Renal cortex interstitium (tissue), 15 donors: Measurements from ENCODE around the gene ZNF583. TPM values are rescaled to one million over a fixed set of nuclear protein-coding genes. Genes with fewer than 3 reads are reported as not detected.

ENCODE experiments used
- DNase-seq, 11 donors: peaks; one replicate each; pipeline ENCODE4 v3.0.0-alpha.2; 2013; ENCODE audit warnings: low read depth in 9 of 11, low spot score in 4 of 11; ENCODE audit errors: extremely low read depth in 1 of 11
- long read RNA-seq, 16 experiments: transcript quantifications; one replicate each; lab custom pipeline, GENCODE V29; 2026
- polyA plus RNA-seq, 3 donors: library from polyadenylated mRNA; unstranded; fragments of 120-200 nt; gene quantifications; one replicate each; pipeline ENCODE4 v1.2.1, GENCODE V29; 2013; ENCODE audit not compliant: insufficient read length in 3 of 3

Gene ZNF583
- 10 to 100 TPM in 1 of 3 donors, 1 to 10 TPM in 2; 9.5 to 11.2 (median 9.9) TPM for polyA plus RNA-seq
- long read RNA-seq, donor 1, full-length matches to known transcripts: 1 of 1 reads
- long read RNA-seq, donor 1, partial matches to known transcripts: 0 of 1 reads
- long read RNA-seq, donor 1, other reads (novel, unspliced or antisense): 0 of 1 reads
- long read RNA-seq, donor 2, full-length matches to known transcripts: 1 of 1 reads
- long read RNA-seq, donor 2, partial matches to known transcripts: 0 of 1 reads
- long read RNA-seq, donor 2, other reads (novel, unspliced or antisense): 0 of 1 reads
- long read RNA-seq, donor 3, full-length matches to known transcripts: 3 of 3 reads
- long read RNA-seq, donor 3, partial matches to known transcripts: 0 of 3 reads
- long read RNA-seq, donor 3, other reads (novel, unspliced or antisense): 0 of 3 reads
- long read RNA-seq, donor 4, full-length matches to known transcripts: 1 of 1 reads
- long read RNA-seq, donor 4, partial matches to known transcripts: 0 of 1 reads
- long read RNA-seq, donor 4, other reads (novel, unspliced or antisense): 0 of 1 reads
- long read RNA-seq, donor 5, full-length matches to known transcripts: 2 of 2 reads
- long read RNA-seq, donor 5, partial matches to known transcripts: 0 of 2 reads
- long read RNA-seq, donor 5, other reads (novel, unspliced or antisense): 0 of 2 reads
- long read RNA-seq, donor 6, full-length matches to known transcripts: 2 of 2 reads
- long read RNA-seq, donor 6, partial matches to known transcripts: 0 of 2 reads
- long read RNA-seq, donor 6, other reads (novel, unspliced or antisense): 0 of 2 reads
- long read RNA-seq, donor 7, full-length matches to known transcripts: 1 of 1 reads
- long read RNA-seq, donor 7, partial matches to known transcripts: 0 of 1 reads
- long read RNA-seq, donor 7, other reads (novel, unspliced or antisense): 0 of 1 reads
- long read RNA-seq, donor 8, full-length matches to known transcripts: 4 of 4 reads
- long read RNA-seq, donor 8, partial matches to known transcripts: 0 of 4 reads
- long read RNA-seq, donor 8, other reads (novel, unspliced or antisense): 0 of 4 reads
- long read RNA-seq, donor 9: 0 reads
- long read RNA-seq, donor 10, full-length matches to known transcripts: 2 of 2 reads
- long read RNA-seq, donor 10, partial matches to known transcripts: 0 of 2 reads
- long read RNA-seq, donor 10, other reads (novel, unspliced or antisense): 0 of 2 reads
- long read RNA-seq, donor 11, full-length matches to known transcripts: 1 of 1 reads
- long read RNA-seq, donor 11, partial matches to known transcripts: 0 of 1 reads
- long read RNA-seq, donor 11, other reads (novel, unspliced or antisense): 0 of 1 reads
- long read RNA-seq, donor 12, full-length matches to known transcripts: 1 of 1 reads
- long read RNA-seq, donor 12, partial matches to known transcripts: 0 of 1 reads
- long read RNA-seq, donor 12, other reads (novel, unspliced or antisense): 0 of 1 reads
- long read RNA-seq, donor 13, full-length matches to known transcripts: 4 of 4 reads
- long read RNA-seq, donor 13, partial matches to known transcripts: 0 of 4 reads
- long read RNA-seq, donor 13, other reads (novel, unspliced or antisense): 0 of 4 reads
- long read RNA-seq, donor 14, full-length matches to known transcripts: 1 of 1 reads
- long read RNA-seq, donor 14, partial matches to known transcripts: 0 of 1 reads
- long read RNA-seq, donor 14, other reads (novel, unspliced or antisense): 0 of 1 reads
- long read RNA-seq, donor 15, full-length matches to known transcripts: 1 of 1 reads
- long read RNA-seq, donor 15, partial matches to known transcripts: 0 of 1 reads
- long read RNA-seq, donor 15, other reads (novel, unspliced or antisense): 0 of 1 reads
- long read RNA-seq, donor 16, full-length matches to known transcripts: 6 of 6 reads
- long read RNA-seq, donor 16, partial matches to known transcripts: 0 of 6 reads
- long read RNA-seq, donor 16, other reads (novel, unspliced or antisense): 0 of 6 reads

DNA sequence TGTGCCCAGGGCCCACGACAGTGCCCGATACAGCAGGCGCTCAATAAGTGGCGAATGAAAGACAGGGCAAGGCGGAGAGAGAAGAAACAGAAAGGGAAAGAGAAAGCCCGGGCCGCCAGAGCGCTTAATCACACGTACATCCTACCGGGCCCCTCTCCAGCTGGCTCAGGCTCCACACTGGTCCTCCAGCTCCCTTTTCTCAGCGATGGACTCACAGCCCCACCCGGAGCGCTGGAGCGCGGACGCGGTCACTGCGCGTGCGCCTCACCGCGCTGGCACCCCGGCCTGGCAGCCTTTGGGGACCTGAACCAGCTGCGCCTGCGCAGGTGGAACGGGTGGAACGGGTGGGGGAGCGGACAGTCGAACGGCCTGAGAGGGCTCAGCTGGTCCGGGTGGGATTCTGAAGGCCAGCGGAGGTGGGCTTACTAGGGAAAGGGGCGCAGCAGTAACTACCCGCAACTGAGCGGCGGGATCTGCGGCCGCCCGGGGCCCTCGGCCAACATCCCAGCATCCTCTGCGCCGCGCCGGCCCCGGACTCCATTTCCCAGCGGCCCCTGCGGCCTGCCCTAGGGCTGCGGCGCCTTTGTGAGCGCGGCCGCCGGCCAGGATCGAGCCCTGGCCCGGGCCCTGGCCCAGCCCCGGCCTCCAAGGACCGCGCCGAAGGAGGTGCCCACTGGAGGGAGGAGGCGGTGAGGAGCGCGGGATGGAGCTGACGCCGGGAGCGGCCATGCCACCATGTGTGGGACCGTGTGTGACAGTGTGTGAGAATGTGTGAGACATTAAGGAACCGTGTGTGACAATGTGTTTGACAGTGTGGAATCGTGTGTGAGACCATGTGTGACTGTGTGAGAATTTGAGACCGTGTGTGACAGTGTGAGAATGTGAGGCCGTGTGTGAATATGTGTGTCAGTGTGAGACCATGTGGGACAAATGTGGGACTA is at the start of gene ZNF583:
Gene ZNF583 (plus strand): TSS at position 569 of the 941 bp plus-strand sequence. CDS start 2,783 bp downstream, outside the sequence.
- DNase-seq: peak; percentile 84 to 94 (median 93)

DNA sequence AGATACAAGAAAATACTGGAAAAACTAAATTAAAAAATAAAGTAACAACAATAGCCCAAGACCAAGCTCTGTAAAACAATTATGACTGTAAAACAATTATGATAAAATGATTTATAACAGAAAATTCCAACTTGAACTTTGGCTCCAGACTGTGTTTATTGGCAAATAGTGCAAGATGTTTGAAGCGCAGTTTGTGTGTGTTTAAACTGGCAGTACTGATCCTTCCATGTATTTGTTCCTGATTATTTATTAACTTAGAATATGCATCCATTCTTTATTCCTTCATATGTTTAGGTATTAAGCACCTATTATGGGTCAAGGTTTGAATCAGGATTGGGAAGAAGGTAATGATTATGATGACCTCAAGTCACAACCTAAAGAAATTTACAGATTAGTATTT is 48.6 kb upstream of the ZNF583 start:
- DNase-seq: no peak

DNA sequence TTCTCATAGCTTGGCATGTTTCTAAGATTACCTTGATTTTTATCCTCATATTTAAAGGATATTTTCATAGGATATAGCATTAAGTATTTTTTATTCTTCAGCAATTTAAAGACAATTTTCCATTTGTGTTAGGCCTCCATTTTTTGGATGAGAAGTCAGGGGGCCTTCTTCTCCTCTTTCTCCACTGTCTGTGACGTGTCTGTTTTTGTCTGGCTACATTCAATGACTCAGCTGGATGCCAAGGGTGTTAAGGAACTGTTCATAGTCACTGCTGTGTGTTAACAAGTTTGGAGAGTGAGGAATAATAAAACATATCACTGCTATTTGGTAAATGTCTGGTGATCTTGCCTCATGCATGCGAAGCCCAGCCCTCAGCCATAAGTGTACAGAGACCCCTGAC is 47.2 kb upstream of the ZNF583 start:
- DNase-seq: no peak

DNA sequence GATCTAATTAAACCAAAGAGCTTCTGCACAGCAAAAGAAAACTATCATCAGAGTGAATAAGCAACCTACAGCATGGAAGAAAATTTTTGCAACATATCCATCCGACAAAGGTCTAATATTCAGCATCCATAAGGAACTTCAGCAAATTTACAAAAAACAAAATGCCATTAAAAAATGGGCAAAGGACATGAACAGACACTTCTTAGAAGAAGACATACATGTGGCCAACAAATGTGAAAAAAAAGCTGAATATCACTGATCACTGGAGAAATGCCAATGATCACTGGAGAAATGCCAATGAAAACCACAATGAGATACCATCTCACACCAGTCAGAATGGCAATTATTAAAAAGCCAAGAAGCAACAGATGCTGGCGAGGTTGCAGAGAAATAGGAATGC is 43.3 kb upstream of the ZNF583 start:
- DNase-seq: no peak

DNA sequence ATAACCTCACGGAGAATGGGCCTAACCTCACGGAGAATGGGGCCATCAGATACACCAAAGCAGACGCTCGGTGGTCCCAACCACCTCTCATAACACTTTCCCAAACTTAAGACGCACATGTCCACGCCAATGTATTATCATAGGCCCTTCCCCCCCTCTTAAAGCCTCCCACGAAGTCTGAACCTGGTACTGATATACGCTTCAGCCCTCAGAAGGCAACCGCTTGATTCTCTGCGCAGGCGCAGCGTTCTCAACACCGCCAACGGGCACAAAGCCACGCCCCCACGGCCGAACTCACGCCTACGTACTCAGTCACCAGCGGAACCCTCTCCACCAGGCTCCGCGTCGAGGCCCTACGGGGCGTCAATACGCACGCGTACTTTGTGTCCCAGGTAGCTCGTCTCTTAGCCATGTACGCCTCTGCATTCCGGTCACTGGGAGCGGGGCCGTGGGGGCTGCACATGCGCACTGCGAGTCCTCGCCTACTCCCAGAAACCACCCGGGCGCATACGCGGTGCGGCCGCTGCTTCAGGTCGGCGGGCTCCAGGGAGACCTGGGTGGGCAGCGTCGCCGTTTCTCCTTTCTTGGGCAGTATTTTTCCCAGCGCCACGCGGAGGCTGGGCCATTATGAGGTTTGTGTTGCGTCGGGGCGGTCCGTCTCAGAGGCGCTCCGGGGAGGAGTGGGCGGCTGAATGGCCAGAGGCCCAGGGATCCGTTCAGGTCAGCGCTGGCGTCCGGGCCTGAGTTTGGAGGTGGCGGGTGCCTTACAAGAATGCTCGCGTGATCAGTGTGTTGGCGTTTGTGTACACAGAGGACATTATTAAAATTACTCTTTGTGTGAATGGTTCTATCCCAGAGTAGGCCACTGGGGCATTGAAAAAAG is 36.1 kb upstream of the ZNF583 start:
- peak; percentile 85 to 94 (median 91) for DNase-seq

DNA sequence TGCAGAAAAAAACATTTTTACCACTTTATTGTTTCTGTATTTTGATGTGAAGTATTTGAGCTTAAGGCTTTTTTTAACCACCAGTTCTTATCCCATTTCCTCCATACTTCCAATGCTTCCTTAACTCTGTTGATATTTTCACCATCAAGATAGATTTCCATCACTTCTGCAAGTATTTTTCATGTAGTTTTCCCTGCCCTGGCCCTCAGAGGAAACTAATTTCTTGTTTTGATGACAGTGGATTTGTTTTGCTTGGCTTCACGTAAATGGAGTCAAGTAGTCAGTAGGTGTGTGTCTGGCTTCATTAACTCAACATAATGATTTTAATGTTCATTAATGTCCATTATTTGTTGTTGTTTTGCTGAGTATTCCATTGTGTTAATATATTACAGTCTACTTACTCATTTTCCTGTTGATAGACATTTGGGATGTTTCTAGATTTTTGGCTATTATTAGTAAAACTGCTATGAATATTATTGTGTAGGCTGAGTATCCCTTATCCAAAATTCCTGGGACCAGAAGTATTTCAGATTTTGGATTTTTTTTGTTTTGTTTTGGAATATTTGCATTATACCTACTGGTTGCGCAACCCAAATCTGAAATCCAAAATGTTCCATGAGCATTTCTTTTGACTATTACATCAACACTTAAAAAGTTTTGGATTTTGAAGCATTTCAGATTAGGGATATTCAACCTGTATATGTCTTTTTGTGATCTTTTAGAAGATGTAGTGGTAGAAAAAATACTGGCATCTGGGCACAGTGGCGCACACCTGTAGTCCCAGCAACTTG is 34.1 kb upstream of the ZNF583 start:
- DNase-seq: no peak

DNA sequence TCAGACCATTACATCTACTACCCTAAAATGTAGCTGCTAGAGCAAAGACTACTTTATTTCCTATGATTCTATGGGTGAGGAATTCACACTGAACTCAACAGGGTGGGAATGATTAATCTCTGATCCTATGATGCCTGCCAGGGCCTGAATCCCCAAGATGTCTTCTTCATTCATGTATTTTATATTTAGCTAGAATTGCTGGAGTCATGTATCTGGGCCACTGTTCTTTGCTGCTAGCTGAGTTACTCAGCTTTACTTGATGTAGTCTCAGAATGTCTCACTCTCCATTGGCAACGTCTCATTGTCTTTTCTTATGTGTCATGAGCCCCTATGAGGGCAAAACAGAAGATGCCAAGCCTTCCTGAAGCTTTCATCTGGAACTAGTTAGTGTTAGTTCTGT is 31.9 kb upstream of the ZNF583 start:
- no peak for DNase-seq

DNA sequence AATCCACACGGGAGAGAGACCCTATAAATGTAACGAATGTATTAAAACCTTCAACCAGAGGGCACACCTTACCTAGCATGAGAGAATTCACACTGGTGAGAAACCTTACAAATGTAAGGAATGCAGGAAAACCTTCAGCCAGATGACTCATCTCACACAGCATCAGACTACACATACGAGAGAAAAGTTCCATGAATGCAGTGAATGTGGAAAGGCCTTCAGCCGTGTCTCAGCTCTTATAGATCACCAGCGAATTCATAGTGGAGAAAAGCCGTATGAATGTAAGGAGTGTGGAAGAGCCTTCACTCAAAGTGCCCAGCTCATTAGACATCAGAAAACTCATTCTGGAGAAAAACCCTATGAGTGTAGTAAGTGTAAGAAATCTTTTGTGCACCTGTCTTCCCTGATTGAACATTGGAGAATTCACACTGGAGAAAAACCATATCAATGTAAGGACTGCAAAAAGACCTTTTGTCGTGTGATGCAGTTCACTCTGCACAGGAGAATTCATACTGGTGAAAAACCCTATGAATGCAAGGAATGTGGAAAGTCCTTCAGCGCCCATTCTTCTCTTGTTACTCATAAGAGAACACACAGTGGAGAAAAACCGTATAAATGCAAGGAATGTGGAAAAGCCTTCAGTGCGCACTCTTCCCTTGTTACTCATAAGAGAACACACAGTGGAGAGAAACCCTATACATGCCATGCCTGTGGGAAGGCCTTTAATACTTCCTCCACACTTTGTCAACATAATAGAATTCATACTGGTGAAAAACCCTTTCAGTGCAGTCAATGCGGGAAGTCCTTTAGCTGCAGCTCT is 26.8 kb upstream of the ZNF583 start:
- no peak for DNase-seq

DNA sequence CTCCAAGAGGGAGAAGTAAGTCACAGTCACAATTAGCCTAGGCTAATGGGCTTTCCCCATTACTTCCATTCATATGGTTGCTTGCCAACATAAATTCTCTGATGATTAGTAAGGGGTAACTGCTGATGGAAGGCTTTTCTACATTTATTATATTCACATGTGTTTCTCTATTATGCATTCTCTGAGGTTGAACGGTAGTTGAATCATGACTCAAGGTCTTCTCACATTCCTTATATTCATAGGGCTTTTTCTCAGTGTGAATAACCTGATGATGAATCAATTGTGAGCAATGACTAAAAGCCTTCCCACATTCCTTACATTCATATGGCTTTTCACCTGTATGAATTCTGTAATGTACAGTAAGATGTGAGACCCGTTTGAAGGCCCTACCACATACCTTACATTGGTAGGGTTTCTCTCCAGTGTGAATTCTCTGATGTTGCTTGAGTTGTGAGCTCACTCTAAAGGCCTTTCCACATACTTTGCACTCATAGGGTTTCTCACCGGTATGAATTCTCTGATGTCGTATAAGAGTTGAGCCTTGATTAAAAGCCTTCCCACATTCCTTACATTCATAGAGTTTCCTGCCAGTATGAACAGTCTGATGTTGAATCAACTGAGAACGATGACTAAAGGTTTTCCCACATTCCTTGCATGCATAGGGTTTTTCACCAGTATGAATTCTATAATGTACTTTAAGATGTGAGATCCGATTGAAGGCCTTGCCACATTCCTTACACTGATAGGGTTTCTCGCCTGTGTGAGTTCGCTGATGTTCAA is 20.1 kb upstream of the ZNF583 start:
- no peak for DNase-seq

DNA sequence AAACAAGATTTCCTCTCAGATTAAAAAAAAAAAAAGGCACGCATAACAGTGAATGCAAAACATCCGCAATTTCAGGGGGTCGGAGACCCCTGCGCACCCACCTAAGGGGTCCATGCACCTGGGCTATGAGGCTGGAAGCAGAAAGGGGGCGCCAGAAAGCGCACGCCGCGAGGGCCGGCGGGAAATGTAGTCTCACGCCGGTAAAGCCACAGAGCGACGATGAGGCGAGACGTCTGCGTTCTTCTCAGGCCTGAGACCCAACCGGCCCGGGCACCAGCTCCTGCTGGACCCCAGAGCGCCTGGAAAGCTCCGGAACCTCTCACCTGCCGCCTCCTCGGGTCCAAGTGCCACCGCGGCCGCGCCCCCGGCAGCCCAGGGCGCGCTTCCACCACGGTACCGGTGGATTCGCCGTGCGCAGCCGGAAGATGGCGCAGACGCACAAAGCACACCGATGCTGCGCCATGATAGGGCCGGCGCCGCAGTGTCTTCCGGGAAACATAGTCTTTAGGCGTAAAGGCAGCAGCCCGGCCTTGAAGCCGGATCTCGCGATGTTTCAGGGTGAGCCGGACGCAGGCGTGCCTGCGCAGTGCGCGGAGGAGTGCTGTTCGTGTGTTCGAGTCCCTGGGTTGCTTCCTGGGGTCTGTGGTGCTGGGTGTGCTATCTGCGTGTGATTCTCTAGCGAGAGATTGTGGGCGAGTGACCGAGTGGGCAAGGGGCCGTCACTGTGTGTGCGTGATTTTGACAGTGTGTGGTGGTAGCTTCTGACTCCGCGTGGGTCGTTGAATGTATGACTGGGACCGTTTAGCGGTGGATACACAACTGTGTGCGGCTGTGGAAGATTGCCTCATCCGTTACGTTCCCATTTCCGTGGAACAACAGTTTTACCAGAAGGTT is 10.8 kb upstream of the ZNF583 start, which contains the start of gene ZNF582:
Gene ZNF582 (minus strand): TSS at position 416 of the 894 bp plus-strand sequence. CDS start 1,782 bp downstream, outside the sequence.
- DNase-seq: peak; percentile 90 to 97 (median 95)

DNA sequence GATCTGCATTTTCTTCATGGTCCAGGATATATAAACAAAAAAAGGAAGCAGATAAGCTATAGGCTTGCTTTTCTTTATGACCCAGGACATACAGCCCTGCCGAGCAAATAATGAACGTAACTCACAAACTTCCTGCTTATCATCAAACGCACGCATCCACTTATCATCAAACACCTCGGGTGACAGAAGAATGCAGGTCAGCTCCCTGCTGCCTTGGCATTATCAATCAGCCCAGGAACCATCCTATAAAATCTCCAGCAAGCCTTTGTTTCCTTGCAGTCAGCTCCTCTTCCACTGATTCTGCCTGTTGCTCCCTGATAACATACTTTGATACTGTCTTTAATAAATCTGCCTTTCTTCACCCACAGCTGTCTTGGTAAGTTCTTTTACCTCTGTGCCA is 5.3 kb upstream of the ZNF583 start:
- no peak for DNase-seq

DNA sequence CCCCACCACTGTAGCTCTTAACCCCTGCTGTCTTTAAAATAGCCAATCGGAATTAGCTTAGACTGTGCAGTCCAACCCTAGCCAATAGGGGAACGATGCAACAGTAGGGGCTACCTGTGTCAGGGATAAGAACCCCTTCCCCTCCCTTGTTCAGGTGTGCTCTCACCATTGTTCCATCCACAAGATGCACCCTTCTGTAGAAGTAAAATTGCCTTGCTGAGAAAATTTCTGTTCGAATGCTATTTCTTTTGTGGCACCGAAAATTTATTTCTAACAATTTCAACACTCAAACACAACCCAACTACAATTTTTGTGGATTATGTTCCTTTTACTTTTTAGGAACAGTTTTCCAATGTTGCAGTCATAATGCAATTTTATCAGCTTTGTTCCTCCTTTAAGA is 3.6 kb upstream of the ZNF583 start:
- no peak for DNase-seq
